Astrocyte of the spinal cord (primary cell): ENCODE results near the gene NAV1.
A peak's percentile ranks its signal among the peaks of the same experiment; 100 is the strongest.
"Not testable (repeated sequence)": the region's sequence is repeated elsewhere in the genome, so short reads cannot be mapped to it uniquely, and the experiment has no call there.

Experiments used
- DNase-seq: peaks from one replicate; pipeline ENCODE4 v3.0.0; 2011; ENCODE audit warnings: low read depth, low spot score
- H3K4me3 ChIP-seq: 2 replicates; pipeline ENCODE4 v1.5.1; 2011; ENCODE audit warnings: low read depth, mild to moderate bottlenecking, low read length, moderate library complexity
- in situ Hi-C: cut with HindIII; loops from 2 replicates; pipeline ENCODE4 v1.10.0; 2017; ENCODE audit warnings: low sequenced_read_pairs
- TF ChIP-seq, protein P1 (sequence below): IDR thresholded peaks from 2 replicates; pipeline ENCODE4 v1.5.1; 2012; ENCODE audit warnings: low read depth, mild to moderate bottlenecking, low read length, inconsistent platforms

The NAV1 gene

DNA sequence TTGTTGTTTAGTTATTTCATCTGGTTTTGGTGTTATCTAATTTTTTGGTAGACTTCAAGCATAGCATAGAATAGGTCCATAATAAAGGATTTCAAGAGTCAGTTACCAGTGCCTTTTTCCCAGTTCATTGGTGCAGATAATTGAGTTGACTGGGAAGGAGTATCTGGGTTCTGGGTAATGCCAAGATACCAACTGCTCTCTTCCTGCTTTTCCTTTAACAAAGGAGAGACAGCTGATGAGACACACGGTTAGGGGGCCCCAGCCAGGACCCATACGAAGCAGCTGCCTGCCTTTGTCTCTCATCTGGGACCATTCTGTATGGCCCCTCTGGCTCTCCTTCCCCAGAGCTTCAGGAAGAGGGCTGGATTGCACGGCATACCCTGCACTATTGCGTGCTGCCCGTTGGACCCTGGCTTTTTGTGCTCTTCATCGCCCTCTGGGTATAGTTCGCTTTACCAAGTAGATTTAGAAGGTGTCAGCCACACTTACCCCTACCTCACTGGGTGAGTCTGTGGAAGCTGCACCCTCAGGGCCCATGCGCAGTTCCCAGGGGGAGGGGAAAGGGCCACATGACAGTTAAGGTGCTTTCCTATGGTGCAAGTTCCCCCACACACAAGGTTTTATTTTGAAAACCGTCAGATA is 7.0 kb downstream of the NAV1 start:
- DNase-seq: no peak
- TF ChIP-seq, protein P1, sequence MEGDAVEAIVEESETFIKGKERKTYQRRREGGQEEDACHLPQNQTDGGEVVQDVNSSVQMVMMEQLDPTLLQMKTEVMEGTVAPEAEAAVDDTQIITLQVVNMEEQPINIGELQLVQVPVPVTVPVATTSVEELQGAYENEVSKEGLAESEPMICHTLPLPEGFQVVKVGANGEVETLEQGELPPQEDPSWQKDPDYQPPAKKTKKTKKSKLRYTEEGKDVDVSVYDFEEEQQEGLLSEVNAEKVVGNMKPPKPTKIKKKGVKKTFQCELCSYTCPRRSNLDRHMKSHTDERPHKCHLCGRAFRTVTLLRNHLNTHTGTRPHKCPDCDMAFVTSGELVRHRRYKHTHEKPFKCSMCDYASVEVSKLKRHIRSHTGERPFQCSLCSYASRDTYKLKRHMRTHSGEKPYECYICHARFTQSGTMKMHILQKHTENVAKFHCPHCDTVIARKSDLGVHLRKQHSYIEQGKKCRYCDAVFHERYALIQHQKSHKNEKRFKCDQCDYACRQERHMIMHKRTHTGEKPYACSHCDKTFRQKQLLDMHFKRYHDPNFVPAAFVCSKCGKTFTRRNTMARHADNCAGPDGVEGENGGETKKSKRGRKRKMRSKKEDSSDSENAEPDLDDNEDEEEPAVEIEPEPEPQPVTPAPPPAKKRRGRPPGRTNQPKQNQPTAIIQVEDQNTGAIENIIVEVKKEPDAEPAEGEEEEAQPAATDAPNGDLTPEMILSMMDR: no peak
- H3K4me3 ChIP-seq: no peak overlapping the region
- in situ Hi-C loops: no loop called here

DNA sequence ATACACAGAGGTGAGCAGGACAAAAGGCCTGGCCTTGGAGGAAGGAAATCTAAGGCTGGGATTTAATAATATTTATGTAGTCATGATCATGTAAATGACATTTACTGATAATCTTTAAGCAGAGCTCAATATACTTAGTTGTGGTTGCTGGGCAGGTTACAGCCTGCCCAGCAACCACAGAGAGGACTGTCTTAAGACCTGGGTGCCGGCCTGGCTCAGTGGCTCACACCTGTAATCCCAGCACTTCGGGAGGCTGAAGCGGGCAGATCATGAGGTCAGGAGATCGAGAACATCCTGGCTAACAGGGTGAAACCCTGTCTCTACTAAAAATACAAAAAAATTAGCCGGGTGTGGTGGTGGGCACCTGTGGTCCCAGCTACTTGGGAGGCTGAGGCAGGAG is 10.6 kb downstream of the NAV1 start:
- H3K4me3 ChIP-seq, in situ Hi-C loops, DNase-seq: not testable (repeated sequence)

DNA sequence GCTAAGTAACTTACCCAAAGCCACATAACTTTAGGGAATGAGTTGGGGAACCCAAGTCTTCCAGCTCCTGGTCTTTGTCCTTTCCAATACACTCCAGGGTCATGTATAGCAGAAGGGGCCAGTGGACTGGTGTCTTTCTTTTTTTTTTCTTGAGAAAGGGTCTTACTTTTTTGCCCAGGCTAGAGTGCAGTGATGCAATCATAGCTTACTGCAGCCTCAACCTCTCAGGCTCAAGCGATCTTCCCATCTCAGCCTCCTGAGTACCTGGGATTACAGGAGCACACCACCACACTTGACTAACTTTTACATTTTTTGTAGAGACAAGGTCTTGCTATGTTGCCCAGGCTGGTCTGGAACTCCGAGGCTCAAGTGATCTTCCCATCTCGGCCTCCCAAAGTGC is 12.2 kb downstream of the NAV1 start:
- in situ Hi-C loops: no loop called here
- TF ChIP-seq, protein P1: no peak
- no peak overlapping the region for H3K4me3 ChIP-seq
- DNase-seq: no peak

DNA sequence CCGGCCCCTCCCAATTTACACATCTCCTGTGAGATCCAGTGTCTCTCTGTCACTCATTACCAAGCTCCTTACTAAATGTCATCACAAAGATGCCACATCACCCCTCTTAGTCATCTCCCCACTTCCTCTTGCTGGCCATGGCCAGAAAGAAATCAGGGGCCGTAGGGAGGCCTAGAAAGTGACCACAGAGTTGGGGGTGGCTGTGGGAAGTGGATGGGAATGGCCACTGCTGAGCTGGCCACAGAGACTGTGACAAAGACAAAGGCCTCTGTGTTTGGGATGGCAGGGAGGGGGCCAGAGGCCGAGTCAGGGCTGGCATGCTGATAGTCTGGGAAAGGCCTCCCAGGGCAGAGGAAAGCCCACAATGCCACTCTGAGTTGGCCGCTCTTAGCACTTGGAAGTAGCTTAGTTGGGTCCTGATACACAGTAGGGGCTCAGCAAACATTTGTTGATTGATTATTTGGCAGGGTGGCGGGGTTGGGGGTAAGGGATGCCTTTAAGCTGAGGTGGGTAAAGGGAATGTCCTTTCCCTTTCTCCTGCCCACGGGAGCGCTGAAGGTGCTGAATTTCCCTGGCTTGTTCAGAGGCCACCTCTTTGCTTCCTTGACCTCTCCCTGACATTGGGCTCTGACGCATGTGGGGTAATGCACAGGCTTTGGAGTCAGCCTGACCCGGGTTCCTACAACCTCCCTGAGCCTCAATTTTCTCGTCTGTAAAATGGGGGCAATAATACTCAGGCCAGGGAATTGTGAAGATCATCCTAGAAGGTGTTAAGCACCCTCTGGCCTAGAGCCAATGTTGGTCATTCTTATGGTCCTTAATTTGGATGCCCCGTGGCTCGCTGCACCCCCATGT is 13.2 kb downstream of the NAV1 start:
- TF ChIP-seq, protein P1: no peak
- peak; percentile 73 for DNase-seq
- no peak overlapping the region for H3K4me3 ChIP-seq
- in situ Hi-C loops: no loop called here

DNA sequence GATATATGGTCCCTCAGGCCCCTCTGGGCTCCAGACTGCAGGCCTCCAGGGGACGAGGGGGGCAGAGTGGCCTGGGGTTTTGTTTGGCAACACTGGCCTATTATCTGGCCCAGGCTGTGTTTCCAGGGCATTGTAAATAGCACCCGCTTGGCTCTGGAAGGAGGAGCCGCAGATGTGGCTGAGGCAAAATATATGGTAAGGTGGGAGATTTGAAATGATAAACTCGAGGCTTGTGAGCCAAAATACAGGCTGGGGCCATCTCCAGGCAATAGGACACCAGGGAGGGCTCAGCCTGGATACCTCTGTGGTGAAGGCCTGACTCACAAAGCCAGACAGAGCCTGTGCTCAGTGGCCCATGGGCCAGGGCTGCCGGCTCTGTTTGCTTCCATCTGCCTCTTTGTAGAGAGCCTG is 14.0 kb downstream of the NAV1 start:
- in situ Hi-C loops: no loop called here
- TF ChIP-seq, protein P1: no peak
- H3K4me3 ChIP-seq: no peak overlapping the region
- DNase-seq: peak; percentile 71

DNA sequence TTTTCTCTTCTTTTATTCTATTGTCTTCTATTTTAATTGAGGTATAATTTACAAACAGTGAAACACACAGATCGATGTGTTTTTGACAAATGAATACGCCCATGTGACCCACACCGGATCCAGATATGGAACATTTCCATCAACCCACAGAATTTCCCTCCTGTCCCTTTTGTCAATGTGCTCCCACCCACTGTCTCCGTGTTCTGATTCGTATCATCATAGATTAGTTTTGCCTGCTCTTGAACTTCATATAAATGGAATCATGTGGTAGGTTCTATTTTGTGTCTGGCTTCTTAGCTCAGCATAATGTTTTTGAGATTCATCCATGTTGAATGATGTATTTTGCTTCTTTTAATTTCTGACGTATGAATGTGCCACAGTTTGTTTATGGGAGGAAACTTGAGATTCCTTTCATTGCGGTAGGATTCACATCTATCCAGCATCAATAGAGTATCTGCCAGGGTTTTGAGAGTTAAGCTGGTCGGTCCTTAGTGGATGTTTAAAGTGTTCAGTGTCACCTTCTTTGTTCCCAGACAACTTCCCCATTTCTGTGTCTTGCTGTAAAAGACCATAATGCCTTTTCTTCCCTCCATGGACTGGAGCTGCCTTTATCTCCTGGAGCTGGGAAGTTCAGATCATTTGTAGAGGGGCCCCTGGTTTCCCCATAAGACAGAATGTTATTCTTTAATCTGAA is 14.7 kb downstream of the NAV1 start:
- in situ Hi-C loops: no loop called here
- no peak overlapping the region for H3K4me3 ChIP-seq
- no peak for DNase-seq

More for the DNA sequence above, 14.7 kb downstream of the NAV1 start:
- TF ChIP-seq, protein P1: no peak
